Epithelial cell of proximal tubule (primary cell): ENCODE measurements around the gene TRIM14. TPM values are rescaled to one million over a fixed set of nuclear protein-coding genes. Genes with fewer than 3 reads are reported as not detected.
"Not testable (repeated sequence)": the region's sequence is repeated elsewhere in the genome, so short reads cannot be mapped to it uniquely, and the experiment has no call there.

Experiments
- DNase-seq: peaks from one replicate; pipeline ENCODE4 v3.0.0-alpha.2; 2011; ENCODE audit warnings: low read depth
- H3K4me3 ChIP-seq: 2 replicates; pipeline ENCODE4 v1.5.1; 2011; ENCODE audit warnings: low read depth, mild to moderate bottlenecking, low read length
- CTCF ChIP-seq: conservative IDR thresholded peaks from 2 replicates; pipeline ENCODE4 v1.5.1; 2012; ENCODE audit warnings: low read depth, mild to moderate bottlenecking, low read length
- total RNA-seq: library from RNA; depleted of rRNA; stranded (reverse); fragments of >200 nt; gene quantifications from 2 replicates; pipeline ENCODE4 v1.2.3, GENCODE V29; 2015

TRIM14 gene
- total RNA-seq, 1 donor from 2014 or later = 8.1 TPM

GRCh38 chr9:98091735-98092612 is 27.0 kb downstream of the TRIM14 start:
- DNase-seq = no peak
- H3K4me3 ChIP-seq = no peak overlapping the region
- TF ChIP-seq CTCF = no peak

- not testable (repeated sequence) for DNase-seq, H3K4me3 ChIP-seq
Observed at GRCh38 chr9:98090674-98091073, 28.3 kb downstream of the TRIM14 start.

- DNase-seq = no peak
- TF ChIP-seq CTCF = no peak
- no peak overlapping the region for H3K4me3 ChIP-seq
Observed at GRCh38 chr9:98087420-98088354, 31.3 kb downstream of the TRIM14 start.

- no peak for TF ChIP-seq CTCF
- no peak for DNase-seq
- H3K4me3 ChIP-seq = no peak overlapping the region
Observed at GRCh38 chr9:98086461-98086860, 32.6 kb downstream of the TRIM14 start.

GRCh38 chr9:98085944-98086343 is 33.1 kb downstream of the TRIM14 start:
- H3K4me3 ChIP-seq = no peak overlapping the region
- no peak for DNase-seq
- TF ChIP-seq CTCF = no peak

- DNase-seq = no peak
- H3K4me3 ChIP-seq = no peak overlapping the region
- TF ChIP-seq CTCF = no peak
Observed at GRCh38 chr9:98085058-98085457, 34.0 kb downstream of the TRIM14 start.

GRCh38 chr9:98084396-98084795 is 34.6 kb downstream of the TRIM14 start:
- no peak for DNase-seq
- no peak overlapping the region for H3K4me3 ChIP-seq
- no peak for TF ChIP-seq CTCF
